ENCODE measurements around the gene FBLN1. TPM values are rescaled to one million over a fixed set of nuclear protein-coding genes. Genes with fewer than 3 reads are reported as not detected.

FBLN1 gene
- total RNA-seq, 1 experiment from 2014 or later = 126 TPM

DNA sequence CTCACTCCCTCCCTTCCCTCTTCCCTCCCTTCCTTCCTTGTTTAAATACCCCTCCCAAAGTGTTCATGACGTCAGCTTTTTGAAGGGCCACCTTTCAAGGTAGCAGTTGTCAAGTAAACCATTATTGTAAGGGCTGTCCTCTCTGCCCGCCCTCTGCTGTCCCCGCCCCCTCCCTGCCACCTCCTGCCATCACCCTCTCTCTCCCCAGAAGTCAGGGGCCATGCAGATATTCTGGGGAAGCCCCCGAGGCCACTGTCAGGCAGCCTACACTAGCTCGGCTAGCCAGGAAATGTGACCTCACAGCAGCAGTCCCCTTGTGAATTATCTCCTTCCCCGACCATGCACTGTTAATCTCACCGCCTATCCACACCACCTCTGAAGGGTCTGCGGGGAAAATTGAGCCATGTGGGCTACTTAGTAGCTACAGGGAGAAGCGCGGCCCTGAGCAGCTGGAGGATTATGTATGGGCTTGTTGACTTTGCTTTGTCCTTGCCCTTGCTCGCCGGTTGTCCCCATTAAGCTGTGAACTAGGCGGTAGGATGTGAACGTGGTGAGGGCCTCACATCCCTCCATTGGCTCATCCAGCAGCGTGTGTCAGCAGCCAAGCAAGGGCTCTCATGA lies 126.9 kb downstream of the FBLN1 start:
- Histone ChIP-seq H3K36me3 (replicated peaks; ENCODE audit: control insufficient read depth, insufficient read depth, low read length) (no peaks in the 10 kb centered on the region), H3K27me3 (ENCODE audit: control insufficient read depth, insufficient read depth, low read length) (peaks cover 2% of the 10 kb centered on the region), H3K4me3 (ENCODE audit: insufficient read depth, low read depth, low read length) (no peak overlapping the region)
- DNase-seq = peak; percentile 74

DNA sequence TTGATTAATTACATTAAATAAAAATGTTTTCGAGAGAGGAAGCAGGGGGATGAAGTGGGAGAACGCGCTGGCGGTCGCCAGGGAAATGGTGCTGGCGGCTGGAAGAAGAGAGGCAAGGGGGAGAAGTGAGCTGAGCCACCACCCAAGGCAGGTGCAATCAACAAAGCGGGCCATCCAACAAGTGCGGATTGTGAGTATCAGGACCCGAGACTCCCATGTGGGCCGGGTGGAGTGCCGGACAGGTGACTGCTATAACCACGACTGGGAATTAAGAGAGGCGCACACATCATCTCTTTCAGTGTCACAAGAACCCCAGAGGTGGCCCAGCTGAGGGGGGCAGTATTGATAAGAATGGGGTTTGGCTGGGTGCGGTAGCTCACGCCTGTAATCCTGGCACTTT lies 127.8 kb downstream of the FBLN1 start:
- Histone ChIP-seq H3K4me3 (ENCODE audit: insufficient read depth, low read depth, low read length) (no peak overlapping the region), H3K27me3 (ENCODE audit: control insufficient read depth, insufficient read depth, low read length) (peaks cover 2% of the 10 kb centered on the region)

DNA sequence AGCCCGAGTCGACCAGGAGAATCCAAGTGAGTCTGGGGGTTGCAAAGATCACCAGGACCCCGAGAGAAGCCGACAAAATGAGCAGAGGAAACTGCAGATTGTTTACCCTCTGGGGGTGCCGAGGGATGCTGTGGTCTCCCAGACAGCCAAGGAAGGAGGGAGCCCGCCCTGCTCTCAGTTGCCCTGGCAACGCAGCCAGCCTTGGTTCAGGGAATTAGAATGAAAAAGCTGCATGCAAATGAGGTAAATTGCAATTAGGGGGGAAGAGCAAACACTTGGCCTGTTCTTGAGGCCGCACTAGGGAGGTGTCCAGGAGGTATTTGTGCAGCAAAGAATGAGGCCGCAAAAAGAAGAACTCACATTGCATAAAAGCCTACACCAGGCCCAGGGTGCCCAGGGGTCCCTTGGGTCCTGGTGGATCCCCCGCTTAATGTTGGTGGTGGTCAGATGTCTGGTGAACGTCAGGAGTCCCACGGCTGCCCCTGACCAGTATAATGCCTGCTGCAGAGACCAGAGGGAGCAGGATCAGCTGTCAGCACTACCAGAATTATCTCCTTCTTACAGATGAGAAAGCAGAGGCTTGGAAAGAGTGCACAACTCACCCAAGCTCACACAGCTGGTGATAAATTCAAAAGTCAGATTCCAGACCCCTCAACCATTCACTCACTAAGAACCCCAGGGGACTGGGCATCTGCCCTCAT lies 128.6 kb downstream of the FBLN1 start:
- H3K36me3 ChIP-seq (replicated peaks; ENCODE audit: control insufficient read depth, insufficient read depth, low read length) = no peaks in the 10 kb centered on the region
- peaks cover 2% of the 10 kb centered on the region for H3K27me3 ChIP-seq (ENCODE audit: control insufficient read depth, insufficient read depth, low read length)
- peak; percentile 86 for DNase-seq
- H3K4me3 ChIP-seq (ENCODE audit: insufficient read depth, low read depth, low read length) = no peak overlapping the region

More for the DNA sequence above, 127.8 kb downstream of the FBLN1 start:
- H3K36me3 ChIP-seq (replicated peaks; ENCODE audit: control insufficient read depth, insufficient read depth, low read length) = no peaks in the 10 kb centered on the region
- no peak for DNase-seq

DNA sequence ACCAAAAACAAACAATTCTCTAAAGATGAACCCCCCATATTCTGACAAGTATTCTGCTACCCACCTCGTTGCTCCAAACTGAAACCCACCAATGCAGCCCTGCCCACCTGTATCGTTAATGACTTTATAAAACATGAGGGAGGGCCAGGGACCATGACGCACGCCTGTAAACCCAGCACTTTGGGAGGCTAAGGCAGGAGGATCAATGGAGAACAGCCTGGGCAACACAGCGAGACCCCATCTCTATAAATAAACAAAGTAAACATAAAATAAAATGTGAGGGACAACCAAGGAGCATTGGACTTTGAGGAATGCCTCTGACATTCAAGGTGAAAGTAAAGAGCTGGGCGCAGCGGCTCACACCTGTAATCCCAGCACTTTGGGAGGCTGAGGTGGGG lies 129.2 kb downstream of the FBLN1 start:
- Histone ChIP-seq H3K36me3 (replicated peaks; ENCODE audit: control insufficient read depth, insufficient read depth, low read length) (no peaks in the 10 kb centered on the region), H3K4me3 (ENCODE audit: insufficient read depth, low read depth, low read length) (no peak overlapping the region), H3K27me3 (ENCODE audit: control insufficient read depth, insufficient read depth, low read length) (peaks cover 2% of the 10 kb centered on the region)
- no peak for DNase-seq

DNA sequence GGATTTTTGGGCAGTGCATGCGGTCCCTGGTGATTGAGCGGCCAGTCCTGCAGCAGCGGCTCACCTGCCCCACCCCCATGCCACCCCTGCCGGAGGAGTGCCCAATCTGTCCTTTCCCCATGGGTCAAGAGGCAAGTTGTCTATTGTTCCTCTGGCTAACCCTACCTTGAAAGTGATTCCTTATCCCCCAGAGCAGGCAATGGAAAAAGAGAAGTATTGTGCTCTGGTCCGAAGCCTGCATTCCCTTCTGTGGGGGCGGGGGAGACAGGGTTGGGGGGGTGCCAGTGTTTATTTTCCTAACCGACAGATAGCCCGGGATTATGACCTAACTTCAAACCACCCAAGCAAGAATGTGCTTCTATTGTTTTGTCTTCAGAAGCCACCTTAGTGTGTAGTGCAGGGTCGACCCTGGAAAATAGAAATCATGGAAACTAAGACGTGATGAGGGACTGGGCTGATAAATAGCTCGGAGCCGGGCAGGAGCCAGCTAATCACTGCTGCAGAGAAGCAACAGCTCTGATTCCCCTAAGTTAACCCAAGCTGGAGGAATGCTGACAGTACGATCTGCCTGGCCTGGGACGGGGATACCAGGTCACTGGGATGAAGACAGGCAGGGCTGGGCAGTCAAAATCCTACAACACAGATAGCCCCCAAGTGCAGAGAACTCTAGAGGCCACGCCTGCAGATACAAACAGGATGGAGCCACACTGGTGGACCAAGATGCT lies 130.3 kb downstream of the FBLN1 start:
- no peak overlapping the region for H3K4me3 ChIP-seq (ENCODE audit: insufficient read depth, low read depth, low read length)

DNA sequence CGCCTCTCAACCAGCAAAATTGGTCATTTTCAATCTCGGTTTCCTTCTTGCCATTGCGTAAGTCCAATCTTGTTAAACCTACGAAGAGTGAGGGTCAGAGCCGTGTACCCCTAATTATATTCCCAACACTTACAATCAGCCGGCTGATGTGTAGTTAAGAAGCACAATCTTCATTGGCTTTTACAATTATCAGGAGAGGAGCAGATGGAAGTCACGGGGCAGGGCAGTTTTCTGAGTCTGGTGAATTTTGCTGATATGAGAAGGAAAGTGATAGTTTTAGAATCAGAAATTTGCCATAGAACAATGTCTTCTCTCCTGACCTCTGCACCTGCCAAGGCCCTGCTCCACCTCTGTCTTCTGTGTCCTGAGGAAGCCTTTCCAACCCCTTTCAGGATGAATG lies 134.0 kb downstream of the FBLN1 start:
- H3K27me3 ChIP-seq (ENCODE audit: control insufficient read depth, insufficient read depth, low read length) = peaks cover 9% of the 10 kb centered on the region
- DNase-seq = no peak
- no peak overlapping the region for H3K4me3 ChIP-seq (ENCODE audit: insufficient read depth, low read depth, low read length)
- no peaks in the 10 kb centered on the region for H3K36me3 ChIP-seq (replicated peaks; ENCODE audit: control insufficient read depth, insufficient read depth, low read length)

More for the DNA sequence above, 130.3 kb downstream of the FBLN1 start:
- peaks cover 2% of the 10 kb centered on the region; the same call in 1 of the 2 replicates for H3K27me3 ChIP-seq (ENCODE audit: control insufficient read depth, insufficient read depth, low read length)
- H3K36me3 ChIP-seq (replicated peaks; ENCODE audit: control insufficient read depth, insufficient read depth, low read length) = no peaks in the 10 kb centered on the region
- peak; percentile 61 for DNase-seq

DNA sequence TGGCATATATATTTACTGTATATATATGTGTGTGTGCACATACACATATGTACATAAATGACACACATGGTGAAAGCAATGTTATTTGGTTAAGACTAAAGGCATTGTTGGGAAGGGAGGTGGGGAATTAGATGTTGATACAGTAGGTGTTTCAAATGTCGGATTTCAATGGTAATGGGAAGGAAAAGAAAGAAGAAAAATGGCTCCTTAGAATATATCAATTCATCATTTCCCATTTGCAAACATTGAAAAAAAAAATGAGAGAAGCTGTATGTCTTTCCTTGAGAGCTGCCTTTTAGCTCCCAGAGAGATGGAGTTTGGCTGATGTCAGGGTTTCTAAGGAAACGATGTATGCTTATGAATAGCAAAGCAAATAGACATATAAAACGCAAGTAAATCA lies 135.5 kb downstream of the FBLN1 start:
- no peak for DNase-seq
- no peaks in the 10 kb centered on the region for H3K36me3 ChIP-seq (replicated peaks; ENCODE audit: control insufficient read depth, insufficient read depth, low read length)
- no peak overlapping the region for H3K4me3 ChIP-seq (ENCODE audit: insufficient read depth, low read depth, low read length)
- peaks cover 8% of the 10 kb centered on the region for H3K27me3 ChIP-seq (ENCODE audit: control insufficient read depth, insufficient read depth, low read length)

DNA sequence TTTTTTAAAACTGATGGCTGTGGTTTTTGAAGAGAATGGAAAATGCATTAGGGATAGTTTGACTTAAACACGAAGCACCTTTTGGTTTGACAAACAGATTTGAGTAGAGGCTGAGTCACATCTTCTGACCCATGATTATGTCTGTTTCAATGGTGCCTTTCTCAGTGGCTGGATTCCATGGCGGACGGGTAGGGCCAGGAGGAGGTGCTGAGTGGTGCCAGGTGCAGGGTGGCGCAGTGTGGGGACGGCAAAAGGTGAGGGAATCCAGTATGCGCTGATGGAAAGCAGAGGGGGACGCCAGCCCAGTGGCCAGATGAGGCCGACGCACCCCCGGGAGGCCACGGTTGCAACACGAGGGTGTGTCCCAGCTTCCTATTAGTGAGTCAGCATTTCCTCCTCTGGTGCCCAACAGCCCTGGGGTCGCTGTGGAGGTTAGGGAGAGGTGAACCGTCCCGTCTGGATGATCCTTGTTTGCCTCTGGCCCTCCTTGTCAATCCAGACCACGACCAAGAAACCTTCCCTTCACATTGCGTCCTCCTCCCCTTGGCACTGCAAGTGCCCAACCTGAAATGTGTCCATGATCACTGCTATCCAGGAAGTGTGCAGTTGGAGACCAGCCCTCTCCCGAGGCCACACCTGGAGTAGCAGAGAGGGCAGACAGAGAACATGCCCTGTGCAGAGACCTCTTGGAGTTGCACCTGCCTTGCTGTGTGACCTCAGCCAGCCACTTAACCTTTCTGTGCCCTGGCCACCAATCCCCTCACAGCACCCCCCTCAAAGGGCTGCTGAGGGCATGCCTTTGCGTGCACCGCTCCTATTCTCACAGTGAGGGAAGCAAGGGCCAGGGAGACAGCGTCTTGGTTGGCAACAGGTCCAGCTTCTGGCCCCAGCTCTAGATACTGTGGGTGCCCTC lies 136.4 kb downstream of the FBLN1 start:
- Histone ChIP-seq H3K27me3 (ENCODE audit: control insufficient read depth, insufficient read depth, low read length) (peaks cover 8% of the 10 kb centered on the region), H3K4me3 (ENCODE audit: insufficient read depth, low read depth, low read length) (no peak overlapping the region), H3K36me3 (replicated peaks; ENCODE audit: control insufficient read depth, insufficient read depth, low read length) (no peaks in the 10 kb centered on the region)
- peak; percentile 50 for DNase-seq

DNA sequence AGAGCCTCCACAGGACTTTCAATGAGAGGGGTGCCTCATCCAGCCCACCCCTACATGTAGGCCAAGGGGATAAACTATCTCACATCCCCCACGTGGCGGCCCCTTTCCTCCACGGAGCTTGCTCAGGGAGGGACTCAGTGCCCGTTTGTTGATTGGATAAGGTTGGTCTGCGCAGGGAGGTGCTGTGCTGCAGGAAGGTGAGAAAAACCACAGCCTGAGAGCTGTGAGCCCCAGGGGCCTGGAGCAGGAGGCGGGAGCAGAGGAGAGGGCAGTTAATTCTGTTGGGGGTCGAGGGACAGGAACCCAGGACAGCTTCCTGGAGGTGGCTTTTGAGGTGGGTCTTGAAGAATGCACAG lies 137.0 kb downstream of the FBLN1 start:
- Histone ChIP-seq H3K27me3 (ENCODE audit: control insufficient read depth, insufficient read depth, low read length) (peaks cover 10% of the 10 kb centered on the region), H3K4me3 (ENCODE audit: insufficient read depth, low read depth, low read length) (no peak overlapping the region), H3K36me3 (replicated peaks; ENCODE audit: control insufficient read depth, insufficient read depth, low read length) (no peaks in the 10 kb centered on the region)
- DNase-seq = no peak

DNA sequence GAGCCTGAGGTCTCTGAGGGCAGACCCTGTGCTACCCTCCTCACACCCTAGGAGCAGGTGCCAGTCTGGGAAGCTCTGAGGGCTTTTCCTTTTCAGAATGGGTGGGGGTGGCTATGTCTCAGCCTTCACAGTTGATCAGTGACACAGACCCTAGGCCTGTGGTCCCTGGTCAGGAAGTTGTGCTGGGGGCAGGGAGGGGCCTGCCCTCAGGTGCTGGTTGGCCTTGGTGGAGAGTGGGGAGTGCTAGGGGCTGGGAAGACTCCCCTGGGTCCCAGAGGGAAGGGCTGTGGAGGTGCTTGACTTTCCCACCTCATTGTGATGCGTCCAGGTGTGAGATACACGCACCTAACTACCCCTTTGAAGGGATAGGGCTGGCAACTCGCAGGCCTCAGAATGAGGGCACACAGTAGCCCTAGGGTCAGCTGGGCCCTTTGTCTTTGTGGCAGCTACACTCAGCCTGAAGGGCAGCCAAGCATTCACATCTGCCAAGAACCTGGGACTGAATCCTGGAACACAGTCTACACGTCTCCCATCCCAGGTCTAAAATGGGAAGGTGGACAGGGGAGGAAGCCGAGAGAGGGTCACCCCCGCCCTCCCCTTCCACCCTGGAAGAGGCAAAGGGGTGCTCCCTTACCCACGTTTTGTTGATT lies 137.7 kb downstream of the FBLN1 start:
- no peaks in the 10 kb centered on the region for H3K36me3 ChIP-seq (replicated peaks; ENCODE audit: control insufficient read depth, insufficient read depth, low read length)
- peaks cover 16% of the 10 kb centered on the region for H3K27me3 ChIP-seq (ENCODE audit: control insufficient read depth, insufficient read depth, low read length)
- DNase-seq = peak; percentile 55
- H3K4me3 ChIP-seq (ENCODE audit: insufficient read depth, low read depth, low read length) = no peak overlapping the region

DNA sequence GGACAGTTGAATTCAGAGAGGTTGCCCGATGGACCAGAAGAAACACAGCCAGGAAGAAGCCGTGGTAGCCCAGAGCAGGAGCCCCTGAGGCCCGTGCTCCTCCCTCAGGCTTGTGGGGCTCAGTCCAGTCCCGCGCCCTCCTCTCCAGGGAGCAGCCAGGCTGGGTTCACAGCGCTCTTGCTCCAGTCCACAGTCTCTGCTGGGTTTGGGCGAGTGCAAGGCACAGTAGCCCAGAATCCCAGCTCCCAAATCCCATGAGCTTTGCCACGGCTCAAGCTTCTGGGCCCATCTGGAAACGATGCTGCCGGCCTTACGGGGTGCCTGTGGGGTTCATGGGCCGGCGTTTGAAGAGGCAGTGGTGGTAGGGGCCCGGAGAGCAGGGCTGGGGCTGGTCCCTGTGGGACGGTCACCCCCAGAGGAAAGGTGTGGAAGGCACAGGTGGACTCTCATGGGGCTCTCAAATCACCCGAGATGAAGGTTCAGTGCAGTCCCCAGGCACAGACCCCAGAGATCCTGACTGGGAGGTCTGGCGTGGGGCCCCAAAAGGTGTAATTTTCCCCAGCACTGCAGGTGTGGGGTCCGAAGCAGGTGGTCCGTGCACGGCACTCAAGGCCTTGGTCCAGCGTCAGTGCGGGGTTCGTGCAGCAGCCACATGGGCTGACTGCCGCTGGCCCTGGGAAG lies 138.4 kb downstream of the FBLN1 start:
- DNase-seq = no peak
- H3K36me3 ChIP-seq (replicated peaks; ENCODE audit: control insufficient read depth, insufficient read depth, low read length) = no peaks in the 10 kb centered on the region
- H3K4me3 ChIP-seq (ENCODE audit: insufficient read depth, low read depth, low read length) = no peak overlapping the region
- H3K27me3 ChIP-seq (ENCODE audit: control insufficient read depth, insufficient read depth, low read length) = peaks cover 17% of the 10 kb centered on the region

DNA sequence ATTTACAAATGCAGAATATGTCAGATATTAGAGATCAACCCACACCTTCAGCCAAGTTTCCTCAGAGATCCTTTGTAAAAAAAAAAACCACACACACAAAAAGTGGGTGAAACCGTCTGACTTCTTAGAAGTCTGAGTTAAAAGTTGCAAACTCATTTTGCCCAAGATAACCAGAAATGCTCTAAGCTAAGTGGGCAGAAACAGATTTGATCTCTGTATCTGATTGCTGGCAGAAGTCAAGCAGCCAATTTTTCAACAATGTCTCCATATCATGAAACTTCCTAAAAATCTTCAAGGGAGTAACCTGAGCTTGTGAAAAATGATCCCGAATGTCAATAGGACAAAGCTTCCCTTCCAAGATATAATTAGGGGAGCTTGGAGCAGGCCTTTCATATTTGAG lies 140.3 kb downstream of the FBLN1 start:
- H3K27me3 ChIP-seq (ENCODE audit: control insufficient read depth, insufficient read depth, low read length) = peaks cover 17% of the 10 kb centered on the region
- DNase-seq = no peak
- H3K4me3 ChIP-seq (ENCODE audit: insufficient read depth, low read depth, low read length) = no peak overlapping the region
- no peaks in the 10 kb centered on the region for H3K36me3 ChIP-seq (replicated peaks; ENCODE audit: control insufficient read depth, insufficient read depth, low read length)

DNA sequence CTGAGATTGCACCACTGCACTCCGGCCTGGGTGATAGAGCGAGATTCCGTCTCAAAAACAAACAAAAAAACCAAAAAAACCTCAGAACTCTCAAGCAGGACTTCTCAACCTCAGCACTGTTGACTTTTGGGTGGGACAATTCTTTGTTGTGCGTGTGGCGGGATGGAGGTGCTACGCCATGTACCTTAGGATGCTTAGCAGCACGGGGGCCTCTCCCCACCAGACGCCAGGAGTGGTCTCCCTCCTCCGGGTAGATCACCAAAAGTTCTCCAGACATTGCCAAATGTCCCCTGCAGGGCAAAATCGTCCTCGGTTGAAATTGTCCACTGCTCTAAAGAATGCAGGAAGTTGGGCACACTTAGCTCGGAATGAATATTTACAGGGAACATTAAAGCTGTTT lies 142.0 kb downstream of the FBLN1 start:
- no peak overlapping the region for H3K4me3 ChIP-seq (ENCODE audit: insufficient read depth, low read depth, low read length)
- no peak for DNase-seq
- H3K27me3 ChIP-seq (ENCODE audit: control insufficient read depth, insufficient read depth, low read length) = peaks cover 12% of the 10 kb centered on the region
- H3K36me3 ChIP-seq (replicated peaks; ENCODE audit: control insufficient read depth, insufficient read depth, low read length) = no peaks in the 10 kb centered on the region
